ENCODE data around the gene CDKAL1.
"Not testable (repeated sequence)": the region's sequence is repeated elsewhere in the genome, so short reads cannot be mapped to it uniquely, and the experiment has no call there.

Gene CDKAL1

GRCh38 chr6:20599302-20600051, 65.2 kb downstream of the CDKAL1 start:
- no peak for DNase-seq

DNA sequence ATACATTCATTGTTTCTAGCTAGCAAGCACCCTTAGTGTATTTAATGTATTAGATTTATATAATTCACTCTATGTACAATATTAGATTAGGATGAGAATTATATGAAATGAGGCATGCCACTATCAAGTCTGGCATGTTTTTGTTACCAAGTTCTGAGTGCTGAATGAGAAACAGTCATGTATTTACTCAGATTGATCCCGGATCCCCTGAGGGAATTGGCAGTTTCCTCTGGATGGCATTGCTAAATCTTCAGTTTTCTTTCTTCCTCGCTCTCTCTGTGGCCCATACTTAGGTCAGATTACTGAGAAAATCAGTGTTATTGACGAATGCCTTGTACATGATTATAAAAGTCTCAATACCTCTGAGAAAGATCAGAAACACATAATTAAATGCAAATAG, 66.6 kb downstream of the CDKAL1 start:
- DNase-seq = no peak

GRCh38 chr6:20604159-20604558, 69.9 kb downstream of the CDKAL1 start:
- no peak for DNase-seq

DNA sequence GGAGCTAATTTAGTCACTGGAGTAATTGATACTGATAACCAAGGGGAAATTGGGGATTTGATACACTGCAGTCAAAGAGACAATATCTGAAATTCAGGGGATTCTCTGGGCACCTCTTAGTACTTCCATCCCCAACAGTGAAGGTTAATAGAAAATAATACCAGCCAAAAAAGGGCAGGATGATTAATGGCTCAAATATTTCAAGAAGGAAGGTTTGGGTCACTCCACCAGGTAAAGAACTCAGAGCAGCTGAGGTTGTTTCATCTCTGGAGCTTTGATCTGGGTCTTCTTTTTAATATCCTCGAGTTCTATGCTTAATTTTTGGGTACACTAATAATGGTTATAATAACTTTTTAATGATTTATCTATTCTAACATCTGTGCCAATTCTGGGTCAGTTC, 70.8 kb downstream of the CDKAL1 start:
- no peak for DNase-seq

GRCh38 chr6:20605581-20605980, 71.3 kb downstream of the CDKAL1 start:
- no peak for DNase-seq

GRCh38 chr6:20606831-20607230, 72.6 kb downstream of the CDKAL1 start:
- no peak for DNase-seq

GRCh38 chr6:20608356-20608755, 74.1 kb downstream of the CDKAL1 start:
- DNase-seq = no peak

DNA sequence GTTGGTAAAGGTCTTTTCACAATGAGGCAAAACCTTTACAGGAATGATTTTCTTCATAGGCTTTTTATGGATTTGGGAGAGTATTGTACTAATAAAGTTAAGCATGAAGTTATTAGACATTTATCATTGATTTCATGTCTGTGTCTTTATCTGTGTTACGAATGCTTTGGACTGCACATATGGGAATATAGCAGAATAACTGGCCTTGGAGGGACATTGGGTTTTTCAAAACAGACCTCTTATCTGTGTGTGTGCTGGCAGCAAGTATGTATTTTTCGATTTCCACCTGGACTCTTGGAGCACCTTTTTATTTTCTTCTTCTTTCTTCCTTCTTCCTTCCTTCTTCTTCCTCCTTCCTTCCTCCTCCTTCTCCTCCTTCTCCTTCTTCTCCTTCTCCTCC, 74.6 kb downstream of the CDKAL1 start:
- no peak for DNase-seq

DNA sequence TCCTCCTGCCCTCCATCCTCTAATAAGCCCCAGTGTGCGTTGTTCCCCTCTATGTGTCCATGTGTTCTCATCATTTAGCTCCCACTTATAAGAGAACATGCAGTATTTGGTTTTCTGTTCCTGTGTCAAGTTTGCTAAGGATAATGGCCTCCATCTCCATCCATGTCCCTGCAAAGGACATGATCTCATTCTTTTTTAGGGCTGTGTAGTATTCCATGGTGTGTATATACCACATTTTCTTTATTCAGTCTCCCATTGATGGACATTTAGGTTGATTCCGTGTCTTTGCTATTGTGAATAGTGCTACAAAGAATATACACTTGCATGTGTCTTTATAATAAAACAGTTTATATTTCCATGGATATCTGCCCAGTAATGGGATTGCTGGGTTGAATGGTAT, 75.7 kb downstream of the CDKAL1 start:
- not testable (repeated sequence) for DNase-seq

GRCh38 chr6:20610636-20611370, 76.5 kb downstream of the CDKAL1 start:
- no peak for DNase-seq

GRCh38 chr6:20617537-20617936, 83.3 kb downstream of the CDKAL1 start:
- not testable (repeated sequence) for DNase-seq

DNA sequence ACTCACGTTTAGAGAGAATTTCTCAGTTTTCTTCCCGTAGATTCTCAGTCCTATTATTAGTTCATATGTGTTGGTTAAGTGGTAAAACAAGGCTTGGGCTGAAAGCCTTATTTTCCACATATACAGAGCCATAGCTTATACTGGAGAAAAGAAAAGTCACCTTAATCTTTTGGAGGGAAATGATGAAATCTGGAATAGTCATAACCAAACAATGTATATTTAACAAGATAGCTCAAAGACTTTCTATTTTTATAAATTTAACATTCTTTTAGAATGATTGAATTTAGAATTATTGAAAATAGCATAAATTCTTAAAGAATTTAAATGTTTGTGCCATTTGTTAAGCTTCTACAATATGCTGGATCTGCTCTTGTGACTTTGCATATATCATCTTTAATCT, 85.8 kb downstream of the CDKAL1 start:
- DNase-seq = no peak

DNA sequence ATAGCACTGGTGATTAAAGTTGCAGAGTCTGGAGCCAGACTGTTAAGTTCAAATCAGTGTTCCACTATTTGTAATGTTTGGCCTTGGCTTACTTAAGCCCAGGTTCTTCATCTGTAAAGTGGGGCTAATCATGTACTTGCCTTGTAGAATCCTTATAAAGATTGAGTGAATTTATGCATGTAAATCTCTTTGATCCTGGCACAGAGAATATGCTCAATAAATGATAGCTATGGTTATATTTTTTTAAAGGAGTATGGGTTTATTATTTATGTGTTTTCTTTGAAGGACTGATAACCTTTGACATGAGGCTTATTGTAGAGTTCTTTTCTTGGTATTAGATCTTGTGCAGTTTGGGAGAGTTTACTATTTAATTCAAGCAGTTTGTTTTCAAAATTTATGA, 89.5 kb downstream of the CDKAL1 start:
- DNase-seq = no peak

GRCh38 chr6:20626165-20626564, 91.9 kb downstream of the CDKAL1 start:
- no peak for DNase-seq

DNA sequence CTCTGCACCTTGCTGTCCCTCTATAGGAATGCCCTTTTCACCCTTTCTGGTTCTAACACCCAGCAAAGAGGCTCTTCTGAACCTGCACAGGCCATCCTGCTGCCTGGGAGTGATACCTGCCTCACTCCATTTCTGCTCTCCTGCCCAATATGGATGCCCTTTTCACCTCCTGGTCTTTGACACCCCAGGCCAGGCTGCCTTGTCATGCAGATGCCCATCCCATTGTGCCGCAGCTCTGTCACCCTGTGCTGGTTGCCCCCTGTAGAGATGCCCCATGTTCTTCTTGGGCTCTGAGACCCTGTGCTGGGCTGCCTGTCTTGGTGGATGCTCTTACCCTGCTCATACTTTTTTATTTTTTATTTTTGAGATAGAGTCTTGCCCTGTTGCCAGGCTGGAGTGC, 95.3 kb downstream of the CDKAL1 start:
- DNase-seq = no peak

DNA sequence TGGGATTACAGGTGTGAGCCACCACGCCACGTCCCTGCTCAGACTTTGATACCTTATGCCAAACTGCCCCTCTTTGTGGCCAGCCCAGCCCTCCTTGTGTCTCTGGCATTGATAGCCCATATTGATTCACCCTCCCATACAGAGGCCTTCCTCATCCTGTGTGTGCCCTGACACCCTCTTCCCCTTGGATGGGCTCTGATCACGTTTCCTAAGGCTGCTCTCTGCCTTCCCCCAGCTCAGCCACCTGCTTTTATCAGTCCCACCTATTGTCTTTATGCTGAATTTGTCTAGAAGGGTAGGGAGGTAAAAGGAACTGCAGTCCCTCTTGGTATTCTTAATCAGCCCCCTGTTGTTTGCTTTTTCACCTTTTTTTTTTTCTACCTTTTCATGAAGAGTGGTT, 95.9 kb downstream of the CDKAL1 start:
- DNase-seq = no peak

- DNase-seq = no peak
These were observed 96.6 kb downstream of the CDKAL1 start for GRCh38 chr6:20630617-20631548.

GRCh38 chr6:20631549-20631924, 97.3 kb downstream of the CDKAL1 start:
- no peak for DNase-seq

GRCh38 chr6:20632696-20633095, 98.4 kb downstream of the CDKAL1 start:
- DNase-seq = no peak

GRCh38 chr6:20633566-20634340, 99.5 kb downstream of the CDKAL1 start:
- no peak for DNase-seq

GRCh38 chr6:20639161-20639560, 104.9 kb downstream of the CDKAL1 start:
- DNase-seq = no peak

GRCh38 chr6:20640181-20640580, 105.9 kb downstream of the CDKAL1 start:
- DNase-seq = no peak

GRCh38 chr6:20642441-20642840, 108.2 kb downstream of the CDKAL1 start:
- DNase-seq = no peak

Data from activated CD4-positive, alpha-beta T cell treated with anti-CD3 and anti-CD28 coated beads for 4 hours (primary cell).